Activated CD4-positive, alpha-beta T cell treated with anti-CD3 and anti-CD28 coated beads for 36 hours (primary cell): ENCODE results near the gene IFT43. TPM values are rescaled to one million over a fixed set of nuclear protein-coding genes. Genes with fewer than 3 reads are reported as not detected.

ENCODE experiments used
- ATAC-seq: fragments of 200-7000 bp; cut with Tn5 transposase; one replicate; pipeline ENCODE4 v1.10.0; 2021; ENCODE audit warnings: mild to moderate bottlenecking, moderate library complexity
- CTCF ChIA-PET: fragments of 350-600 bp; sonication (Branson Sonifier 250); formaldehyde crosslinking; loops from one replicate; lab custom pipeline; 2021; ENCODE audit warnings: antibody characterized with exemption; lab: Charles Lee
- POLR2A ChIA-PET: fragments of 350-600 bp; sonication (Branson Sonifier 250); formaldehyde crosslinking; loops from one replicate; lab custom pipeline; 2021; ENCODE audit warnings: antibody characterized with exemption, inconsistent platforms; lab: Charles Lee
- DNase-seq: peaks from one replicate; pipeline ENCODE4 v3.0.0-alpha.2; 2020
- H3K27ac Mint-ChIP-seq: one replicate; pipeline ENCODE4 v1.8.0; 2021; ENCODE audit warnings: mixed read lengths
- H3K27me3 Mint-ChIP-seq: one replicate; pipeline ENCODE4 v1.8.0; 2021; ENCODE audit warnings: mixed read lengths
- H3K36me3 Mint-ChIP-seq: one replicate; pipeline ENCODE4 v1.8.0; 2021; ENCODE audit warnings: low read depth, mixed read lengths
- H3K4me1 Mint-ChIP-seq: one replicate; pipeline ENCODE4 v1.8.0; 2021; ENCODE audit warnings: mixed read lengths
- H3K4me3 Mint-ChIP-seq: one replicate; pipeline ENCODE4 v1.8.0; 2021; ENCODE audit warnings: mild to moderate bottlenecking, moderate library complexity, mixed read lengths
- H3K9me3 Mint-ChIP-seq: one replicate; pipeline ENCODE4 v1.8.0; 2021; ENCODE audit warnings: low read depth, mixed read lengths
- intact Hi-C, 2 experiments: fragments of 100-400 bp; cut with DNase I in 1 of 2; cut with micrococcal nuclease in 1 of 2; formaldehyde crosslinking; loops; one replicate each; pipeline versions ENCODE4 v1.14.2 to v1.15.1; 2022 to 2024; cut with DNase I, micrococcal nuclease
- total RNA-seq, 2 experiments: library from RNA; stranded (reverse); gene quantifications; one replicate each; pipeline ENCODE4 v1.2.3, GENCODE V29; 2021

The IFT43 gene
- total RNA-seq, 2 experiments from 2014 or later, result 10.1 to 12.1 TPM

DNA sequence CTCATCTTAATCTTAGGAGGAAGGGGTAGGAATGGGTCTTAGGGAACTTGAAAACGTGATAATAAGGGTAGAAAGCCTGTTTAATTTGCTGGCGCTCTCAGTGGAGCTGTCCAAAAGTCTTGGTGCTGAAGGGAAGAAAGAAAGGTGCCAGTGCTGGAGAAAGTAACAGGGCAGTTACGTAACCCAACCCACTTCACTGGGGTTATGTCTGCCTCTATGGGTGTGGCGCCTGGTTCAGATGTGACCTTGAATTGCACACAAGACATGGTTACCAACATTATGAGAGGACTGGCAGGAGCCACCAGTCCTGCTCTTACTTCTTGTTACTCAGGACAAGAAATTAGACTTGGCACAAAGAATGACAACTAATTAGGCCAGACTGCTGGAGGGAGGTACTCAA is 147.5 kb downstream of the IFT43 start:
- Mint-ChIP-seq H3K27me3 (peaks cover 67% of the 10 kb centered on the region), H3K36me3 (no peaks in the 10 kb centered on the region), H3K4me1 (peaks cover 2% of the 10 kb centered on the region), H3K4me3 (no peak overlapping the region), H3K27ac (no peak overlapping the region), H3K9me3 (no peaks in the 10 kb centered on the region)
- intact Hi-C loops, result no loop called here
- CTCF ChIA-PET, result no interaction called here
- DNase-seq (peak; percentile 21), ATAC-seq (no peak)
- POLR2A ChIA-PET, result no interaction called here

Other genes with a start within 250 kb of the IFT43 start
- gene TGFB3, start 3.8 kb upstream of the IFT43 start, total RNA-seq, result 1 to 10 TPM; 4.1 to 4.4 TPM
- gene GPATCH2L, start 166.2 kb downstream of the IFT43 start, total RNA-seq, result 10 to 100 TPM; 43.0 to 47.2 TPM